HG02840 (cell line): ENCODE data around the gene NFKBIA.
"Not testable (repeated sequence)": the region's sequence is repeated elsewhere in the genome, so short reads cannot be mapped to it uniquely, and the experiment has no call there.

Source experiments
- ATAC-seq: cut with Tn5 transposase; IDR thresholded peaks from one replicate; pipeline ENCODE4 v1.9.1; 2021; ENCODE audit warnings: mild to moderate bottlenecking, moderate library complexity, moderate number of reproducible peaks; ENCODE audit not compliant: unreplicated experiment, low FRiP score

The NFKBIA gene

GRCh38 chr14:35410858-35411257, 6.3 kb upstream of the NFKBIA start:
- no peak for ATAC-seq

- ATAC-seq = no peak
Observed at GRCh38 chr14:35409595-35409994, 5.0 kb upstream of the NFKBIA start.

- no peak for ATAC-seq
Observed at GRCh38 chr14:35408026-35408425, 3.5 kb upstream of the NFKBIA start.

GRCh38 chr14:35407306-35407630, 2.7 kb upstream of the NFKBIA start:
- ATAC-seq = no peak

- ATAC-seq = no peak
Observed at GRCh38 chr14:35406506-35407305, 2.2 kb upstream of the NFKBIA start.

GRCh38 chr14:35406090-35406489, 1.5 kb upstream of the NFKBIA start:
- no peak for ATAC-seq

- ATAC-seq = no peak
Observed at GRCh38 chr14:35405304-35405996, 901 bp upstream of the NFKBIA start.

- ATAC-seq = peak; percentile 52
Observed at GRCh38 chr14:35403603-35404448, 723 bp downstream of the NFKBIA start.

GRCh38 chr14:35403114-35403602, 1.4 kb downstream of the NFKBIA start:
- no peak for ATAC-seq

GRCh38 chr14:35402323-35403113, 2.0 kb downstream of the NFKBIA start:
- ATAC-seq = no peak

GRCh38 chr14:35401422-35402265, 2.9 kb downstream of the NFKBIA start:
- no peak for ATAC-seq

- no peak for ATAC-seq
Observed at GRCh38 chr14:35400648-35401421, 3.7 kb downstream of the NFKBIA start.

GRCh38 chr14:35399083-35399937, 5.2 kb downstream of the NFKBIA start:
- ATAC-seq = no peak

- no peak for ATAC-seq
Observed at GRCh38 chr14:35398071-35398584, 6.4 kb downstream of the NFKBIA start.

- not testable (repeated sequence) for ATAC-seq
Observed at GRCh38 chr14:35396610-35397009, 7.9 kb downstream of the NFKBIA start.

- no peak for ATAC-seq
Observed at GRCh38 chr14:35395283-35395682, 9.3 kb downstream of the NFKBIA start.

GRCh38 chr14:35394326-35395013, 10.1 kb downstream of the NFKBIA start:
- ATAC-seq = no peak
